Stimulated activated CD8-positive, alpha-beta memory T cell treated with anti-CD3 and anti-CD28 coated beads, Interleukin-4, amount 100 ng/mL, for 24 hours (primary cell): ENCODE data around the gene RAP1GAP.

Experiments
- DNase-seq: peaks from one replicate; pipeline ENCODE4 v3.0.0-alpha.2; 2020; ENCODE audit warnings: low read depth

RAP1GAP gene

DNA sequence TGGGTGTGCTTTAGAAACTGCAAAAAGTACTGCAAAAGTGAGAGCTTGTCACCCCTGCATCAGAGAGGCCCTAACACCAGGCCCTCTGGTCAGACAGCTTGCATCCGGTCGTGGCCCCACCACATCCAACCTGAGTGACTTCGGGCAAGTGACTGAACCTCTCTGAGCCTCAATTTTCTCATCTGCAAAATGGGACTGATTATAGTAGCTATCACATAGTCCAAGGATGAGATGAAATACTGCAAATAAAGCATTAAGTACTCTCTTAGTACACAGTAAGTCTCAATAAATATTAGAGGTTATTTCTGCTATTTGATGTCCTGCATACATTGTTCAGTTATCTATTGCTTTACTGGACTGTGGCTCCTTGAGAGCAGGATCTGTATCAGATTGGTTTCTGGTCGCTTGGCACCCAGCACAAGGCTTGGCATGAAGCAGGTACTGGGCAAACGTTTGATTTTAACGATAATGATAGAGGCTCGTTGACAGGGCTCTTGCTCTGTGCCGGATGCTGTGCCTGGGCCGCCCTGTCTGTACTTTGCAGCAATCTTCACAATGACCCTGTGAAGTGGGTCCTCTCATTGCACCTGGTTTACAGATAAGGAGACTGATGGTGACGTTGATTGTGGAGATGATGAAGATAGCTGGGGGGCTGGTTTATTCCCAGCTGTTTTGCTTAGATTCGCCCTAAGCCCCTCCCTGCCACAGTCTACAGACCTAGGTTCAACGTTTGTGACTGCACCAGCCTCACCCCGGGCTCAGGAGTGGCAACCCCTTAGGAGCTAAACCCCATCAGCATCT is 43.6 kb downstream of the RAP1GAP start:
- no peak for DNase-seq

DNA sequence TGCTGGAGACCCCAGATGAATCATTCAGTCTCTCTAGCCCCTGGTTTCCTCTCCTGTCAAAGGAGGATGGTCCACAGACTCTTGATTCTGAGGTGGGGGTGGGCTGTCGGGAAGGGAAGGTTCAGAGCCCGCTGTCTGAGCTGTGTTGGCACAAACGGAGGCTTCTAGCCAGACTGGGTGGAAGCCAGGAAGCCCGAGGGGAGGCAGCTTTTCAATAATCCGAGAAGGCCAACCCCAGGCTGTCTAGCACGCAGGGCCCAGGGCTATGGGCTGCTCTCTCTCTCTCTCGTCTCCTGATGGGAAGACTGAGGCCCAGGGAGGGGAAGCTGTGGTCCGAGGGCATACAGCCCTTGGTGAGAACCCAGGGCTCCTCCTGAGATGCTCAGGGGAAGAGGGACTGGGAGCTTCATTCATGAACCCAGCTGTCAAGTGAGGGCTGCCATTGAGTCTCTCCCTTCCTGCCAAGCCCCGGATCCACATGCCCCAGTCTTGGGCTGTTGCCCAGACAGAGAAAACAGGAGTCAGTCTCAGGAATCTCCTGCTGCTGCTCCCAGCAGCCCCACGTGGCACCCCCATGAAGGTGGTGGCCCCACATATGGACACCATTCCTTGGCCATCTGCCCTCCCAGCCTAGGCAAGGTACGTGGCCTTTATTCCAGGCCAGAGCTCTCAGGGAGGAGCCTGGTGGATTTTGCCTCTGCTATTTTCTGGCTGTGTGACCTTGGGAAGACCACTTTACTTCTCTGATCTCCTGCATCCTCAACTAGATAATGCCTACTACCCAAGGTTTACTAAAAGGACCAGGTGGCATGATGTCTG is 44.4 kb downstream of the RAP1GAP start:
- DNase-seq: no peak

DNA sequence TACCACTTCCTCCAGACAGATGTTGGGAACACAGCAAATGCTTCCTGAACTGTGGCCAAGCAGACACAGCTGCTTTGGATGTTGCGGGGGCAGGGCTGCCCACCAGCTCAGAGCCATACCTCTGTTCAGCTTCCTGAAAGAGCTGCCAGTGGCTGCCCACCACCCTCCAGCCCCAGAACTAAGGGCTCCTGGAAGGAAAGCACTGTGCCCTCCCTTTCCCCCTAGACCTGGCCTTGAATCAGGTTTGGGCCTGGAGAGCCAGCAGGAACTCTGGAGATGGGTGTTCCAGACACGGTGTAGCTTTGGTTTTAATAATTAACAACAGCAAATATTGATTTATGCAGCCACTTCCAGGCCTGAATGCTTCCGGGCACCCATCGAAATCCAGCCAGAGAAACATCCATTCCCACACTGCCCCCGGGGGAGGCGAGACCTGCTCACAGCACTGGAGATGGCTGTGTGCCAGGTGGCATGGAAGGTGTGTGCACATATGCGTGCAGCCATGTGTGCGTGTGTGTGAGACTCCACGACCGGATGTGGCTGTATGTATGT is 45.7 kb downstream of the RAP1GAP start:
- DNase-seq: no peak

DNA sequence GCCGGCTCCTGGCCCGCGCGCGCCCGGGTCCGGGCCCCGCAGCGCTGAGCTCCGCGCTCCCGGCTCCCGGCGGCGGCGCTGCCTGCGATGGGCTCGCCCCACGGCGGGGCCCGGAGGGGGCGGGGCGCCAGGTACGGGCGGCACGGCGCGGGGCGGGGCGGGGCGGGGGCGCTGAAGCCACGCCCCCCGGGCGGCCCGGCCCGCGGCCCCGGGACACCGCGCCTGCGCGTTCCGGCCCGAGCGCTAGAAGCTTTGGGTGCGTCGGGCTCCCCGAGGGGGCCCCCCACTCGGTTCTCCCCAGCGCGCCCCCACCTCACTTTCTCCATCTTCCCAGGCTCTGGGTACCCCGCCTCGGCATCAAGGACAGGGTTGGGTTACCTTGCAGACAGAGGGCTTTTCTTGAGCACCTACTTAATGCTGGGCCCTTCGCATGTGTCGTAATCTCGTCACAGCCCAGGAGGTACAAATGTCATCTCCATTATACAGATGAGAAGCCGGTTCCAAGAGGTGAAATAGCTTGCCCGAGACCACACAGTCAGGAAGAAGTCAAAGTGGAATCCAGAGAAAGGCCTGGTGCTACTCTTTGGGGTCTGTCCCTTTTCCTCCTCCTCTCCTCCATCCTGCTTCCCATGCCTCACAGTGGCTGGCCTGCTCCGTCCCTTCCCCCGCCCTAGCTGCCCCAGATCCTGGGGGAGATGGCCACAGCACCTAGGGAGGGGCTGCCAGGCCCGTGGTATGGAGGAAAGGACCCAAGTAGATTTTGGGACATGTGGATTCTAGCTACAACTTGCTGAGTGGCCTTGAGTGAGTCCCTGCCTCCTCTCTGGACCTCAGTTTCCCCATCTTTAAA is 46.5 kb downstream of the RAP1GAP start:
- peak; percentile 32 for DNase-seq

DNA sequence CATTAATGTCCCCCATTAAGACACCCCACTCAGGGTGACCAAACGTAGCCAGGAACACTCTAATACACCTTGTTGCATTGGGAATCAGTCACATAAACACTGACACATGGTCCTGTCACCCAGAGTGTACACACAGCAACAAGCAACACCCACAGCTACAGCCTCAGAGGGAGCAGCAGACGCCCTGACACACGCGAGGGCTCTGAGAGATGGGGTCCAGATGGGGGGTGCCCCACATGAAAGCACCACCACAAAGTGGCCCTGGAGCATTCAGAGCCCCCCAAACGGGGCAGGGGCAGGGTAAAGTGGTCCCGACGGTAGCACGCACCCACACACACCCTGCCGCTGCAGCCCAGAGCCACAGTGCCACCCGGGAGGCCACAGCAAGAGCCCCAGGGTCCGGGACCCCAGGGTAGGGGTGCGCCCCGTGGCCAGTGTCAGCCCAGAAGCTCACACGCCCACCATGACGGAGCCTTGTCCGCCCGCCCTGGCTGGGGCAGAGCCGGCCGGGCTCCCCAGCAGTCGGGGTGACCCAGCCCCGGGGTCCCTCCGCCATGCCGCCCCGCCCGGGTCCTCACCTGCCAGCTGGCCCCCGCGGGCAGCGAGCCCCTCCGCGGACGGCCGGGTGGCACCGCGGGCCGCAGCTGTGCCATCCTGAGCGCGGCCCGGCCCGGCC is 47.3 kb downstream of the RAP1GAP start:
- DNase-seq: no peak

DNA sequence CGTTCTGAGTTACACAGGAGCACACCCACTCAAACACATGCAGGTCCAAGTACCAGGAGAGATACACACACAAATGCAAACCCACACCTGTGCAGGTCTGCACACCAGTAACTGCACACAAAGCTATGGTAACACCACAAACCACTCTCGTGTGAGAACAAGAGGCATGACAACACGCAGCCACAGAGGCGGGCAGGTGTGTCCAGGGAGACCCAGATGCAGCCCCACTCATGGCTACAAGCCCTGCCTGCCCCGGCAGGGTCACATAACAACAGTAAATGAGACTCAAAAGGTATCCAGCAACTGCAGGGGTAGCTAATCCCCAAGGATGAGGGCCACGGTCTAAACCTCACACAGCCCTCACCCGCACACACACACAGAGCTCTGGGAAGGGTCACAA is 48.1 kb downstream of the RAP1GAP start:
- no peak for DNase-seq

DNA sequence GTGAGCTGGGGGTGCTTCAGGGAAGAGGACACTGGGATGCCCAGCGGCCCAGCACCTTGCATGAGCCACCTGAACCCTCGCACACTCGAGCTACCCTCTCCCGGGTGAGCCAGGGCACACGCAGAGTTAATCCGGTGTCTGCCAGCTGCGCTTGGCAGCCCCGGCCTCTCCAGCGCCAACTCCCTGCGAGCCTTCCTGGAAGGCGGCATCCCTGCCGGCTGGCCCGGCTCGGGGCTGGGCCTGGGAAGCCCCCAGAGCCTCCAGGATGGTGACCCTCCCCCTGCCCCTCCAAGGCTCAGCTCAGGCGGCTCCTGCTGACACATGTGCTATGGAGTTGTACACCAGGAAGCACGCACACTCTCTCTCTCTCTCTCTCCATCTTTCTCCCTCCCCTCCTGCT is 48.7 kb downstream of the RAP1GAP start:
- no peak for DNase-seq

GRCh38 chr1:21620011-21620410 is 49.1 kb downstream of the RAP1GAP start:
- no peak for DNase-seq

GRCh38 chr1:21619375-21619947 is 49.7 kb downstream of the RAP1GAP start:
- no peak for DNase-seq

DNA sequence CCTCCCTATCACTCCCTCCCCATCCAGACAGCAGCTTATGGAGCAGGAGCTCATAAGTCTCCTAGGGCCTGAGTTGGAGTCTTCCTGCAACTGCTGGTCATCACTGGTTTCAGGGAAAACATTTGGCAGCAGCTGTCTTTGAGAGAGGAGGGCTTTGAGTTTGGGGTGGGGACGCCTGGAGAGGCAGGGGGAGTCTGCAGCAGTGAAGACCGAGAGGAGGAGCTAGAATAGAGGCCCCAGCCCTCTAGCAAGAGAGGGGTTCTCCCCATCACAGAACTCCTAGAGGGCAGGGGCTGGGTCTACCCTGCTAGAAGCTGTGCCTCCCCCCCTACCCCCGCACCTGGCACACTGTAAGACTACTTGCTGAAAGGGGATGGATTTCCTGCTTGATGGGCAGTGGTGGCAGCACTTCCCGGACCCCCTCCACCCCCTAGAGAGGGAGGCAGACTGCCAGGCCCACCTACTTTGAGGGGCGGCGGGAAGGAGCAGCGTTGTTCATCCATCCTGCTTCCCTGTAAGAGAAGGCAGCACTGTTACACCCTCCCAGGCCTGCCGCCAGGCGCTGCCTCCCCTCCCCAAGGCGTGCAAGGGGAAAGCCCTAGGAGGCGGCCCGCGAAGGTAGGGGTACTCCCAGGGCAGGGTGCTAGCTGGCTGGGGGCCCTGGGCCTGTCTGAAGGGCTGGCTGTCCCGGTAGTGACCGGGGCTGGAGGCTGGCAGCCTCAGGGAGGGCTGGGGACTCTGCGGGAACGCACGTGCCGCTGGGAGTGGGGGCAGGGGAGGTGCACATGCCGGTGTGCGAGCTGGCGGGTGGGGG is 50.4 kb downstream of the RAP1GAP start:
- no peak for DNase-seq

DNA sequence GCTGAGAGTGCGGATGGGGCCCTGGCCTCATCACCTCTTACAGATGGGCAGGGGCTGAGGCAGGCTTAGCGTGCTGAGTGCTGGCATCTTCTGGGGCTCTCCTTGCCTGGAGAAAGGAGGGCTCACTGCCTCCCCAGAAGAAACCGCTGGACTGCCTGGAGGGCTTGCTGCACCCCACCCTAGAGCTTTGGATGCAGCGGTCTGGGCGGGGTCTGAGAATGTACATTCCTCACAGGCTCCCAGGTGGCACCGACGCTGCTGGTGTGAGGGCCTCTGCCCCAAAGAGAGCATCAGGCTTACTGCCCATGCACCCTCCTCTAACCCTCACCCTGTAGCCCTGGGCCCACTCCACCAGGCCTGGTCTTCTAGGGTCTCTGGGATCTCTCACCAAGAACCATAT is 51.1 kb downstream of the RAP1GAP start:
- no peak for DNase-seq

GRCh38 chr1:21617126-21617738 is 51.9 kb downstream of the RAP1GAP start:
- no peak for DNase-seq

DNA sequence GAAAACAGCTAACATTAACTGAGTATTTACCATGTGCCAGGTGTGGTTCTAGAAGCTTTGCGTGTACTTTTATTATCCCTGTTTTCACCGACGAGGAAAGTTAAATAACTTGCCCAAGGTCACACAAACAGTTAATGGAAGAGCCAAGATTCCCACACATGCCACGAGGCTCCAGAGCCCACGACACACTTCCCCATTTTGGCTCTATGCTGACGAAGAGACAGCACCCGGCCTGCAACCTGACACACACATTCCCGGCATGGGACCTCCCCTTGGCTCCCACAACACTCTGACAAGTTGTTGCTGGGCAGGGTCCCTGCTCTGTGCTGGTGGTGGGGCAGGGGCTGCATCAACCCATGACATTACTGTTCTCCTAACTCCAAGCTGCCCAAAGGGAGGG is 52.8 kb downstream of the RAP1GAP start:
- DNase-seq: no peak

- DNase-seq: no peak
Observed at GRCh38 chr1:21614419-21615115, 54.6 kb downstream of the RAP1GAP start.

GRCh38 chr1:21613072-21613867 is 55.9 kb downstream of the RAP1GAP start:
- no peak for DNase-seq

GRCh38 chr1:21612057-21612456 is 57.1 kb downstream of the RAP1GAP start:
- no peak for DNase-seq

- no peak for DNase-seq
Observed at GRCh38 chr1:21610989-21611785, 58.0 kb downstream of the RAP1GAP start.

GRCh38 chr1:21610027-21610426 is 59.1 kb downstream of the RAP1GAP start:
- DNase-seq: no peak
